CD4-positive, alpha-beta T cell treated with Interleukin-21 for 1 hour (primary cell): ENCODE measurements around the gene TACC3.

Source experiments
- DNase-seq: peaks from one replicate; pipeline ENCODE4 v3.0.0-alpha.2; 2020

The TACC3 gene

DNA sequence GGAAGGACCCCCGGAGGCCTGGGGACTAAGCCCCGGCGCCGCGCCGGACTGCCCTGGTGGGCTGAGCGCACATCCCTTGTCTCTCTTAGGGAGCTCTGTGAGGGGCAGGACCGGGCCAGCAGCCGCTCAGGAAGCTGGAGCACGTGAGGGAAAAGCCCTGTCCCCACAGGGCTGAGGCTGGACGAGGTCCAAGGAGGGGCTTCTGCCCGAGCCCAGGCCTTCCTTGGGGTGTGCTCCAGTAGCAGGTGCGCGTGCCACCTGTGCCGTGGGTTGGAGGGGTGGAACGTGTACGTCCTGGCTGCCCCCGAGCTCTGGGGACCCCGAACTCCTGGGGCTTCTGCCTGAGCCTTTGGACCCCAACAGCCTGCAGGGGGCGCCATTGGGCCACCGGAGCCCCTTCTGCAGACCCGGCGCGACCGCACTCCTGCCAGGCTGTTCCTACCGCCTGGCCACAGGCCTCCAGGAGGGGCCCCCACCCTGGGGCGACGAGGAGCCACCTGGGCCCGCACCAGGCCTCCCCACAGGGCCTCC is 27.2 kb downstream of the TACC3 start:
- DNase-seq: peak; percentile 74

DNA sequence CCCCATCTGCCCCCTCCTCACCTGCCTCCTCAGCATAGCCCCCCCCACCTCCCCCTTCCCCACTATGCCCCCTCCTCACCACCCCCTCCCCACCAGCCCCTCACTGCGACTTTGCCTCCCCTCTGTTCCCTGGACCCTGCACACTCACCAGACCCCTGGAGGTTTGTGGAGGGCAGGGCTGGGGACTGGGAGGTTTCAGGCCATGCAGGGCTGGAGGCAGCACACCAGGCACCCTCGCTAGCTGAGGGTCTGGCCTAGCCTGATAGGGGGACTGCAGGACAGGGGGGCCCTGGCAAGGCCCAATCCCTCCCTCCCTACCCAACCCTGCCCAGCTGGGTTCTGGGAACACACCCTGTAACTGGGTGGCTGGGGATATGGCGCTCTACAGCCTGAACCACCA is 28.0 kb downstream of the TACC3 start:
- no peak for DNase-seq

DNA sequence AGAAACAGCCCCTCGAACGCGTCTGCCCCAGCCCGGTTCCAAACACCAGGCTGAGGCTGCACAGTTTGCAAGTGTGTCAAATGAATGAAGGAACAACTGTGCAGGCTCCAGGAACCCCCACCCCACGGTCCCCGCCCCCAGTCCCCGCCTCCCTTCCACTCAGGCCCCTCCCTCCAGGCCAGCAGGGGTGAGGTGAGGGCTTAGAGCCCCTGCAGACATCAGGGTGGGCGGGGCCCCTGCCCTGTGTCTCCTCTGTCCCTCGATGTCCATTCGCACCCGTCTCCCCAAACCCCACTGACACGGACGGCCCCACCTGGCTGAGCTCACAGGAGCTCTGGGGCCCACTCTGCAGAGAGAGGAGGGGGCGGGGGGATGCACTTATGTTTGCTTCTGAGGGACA is 28.5 kb downstream of the TACC3 start:
- no peak for DNase-seq

DNA sequence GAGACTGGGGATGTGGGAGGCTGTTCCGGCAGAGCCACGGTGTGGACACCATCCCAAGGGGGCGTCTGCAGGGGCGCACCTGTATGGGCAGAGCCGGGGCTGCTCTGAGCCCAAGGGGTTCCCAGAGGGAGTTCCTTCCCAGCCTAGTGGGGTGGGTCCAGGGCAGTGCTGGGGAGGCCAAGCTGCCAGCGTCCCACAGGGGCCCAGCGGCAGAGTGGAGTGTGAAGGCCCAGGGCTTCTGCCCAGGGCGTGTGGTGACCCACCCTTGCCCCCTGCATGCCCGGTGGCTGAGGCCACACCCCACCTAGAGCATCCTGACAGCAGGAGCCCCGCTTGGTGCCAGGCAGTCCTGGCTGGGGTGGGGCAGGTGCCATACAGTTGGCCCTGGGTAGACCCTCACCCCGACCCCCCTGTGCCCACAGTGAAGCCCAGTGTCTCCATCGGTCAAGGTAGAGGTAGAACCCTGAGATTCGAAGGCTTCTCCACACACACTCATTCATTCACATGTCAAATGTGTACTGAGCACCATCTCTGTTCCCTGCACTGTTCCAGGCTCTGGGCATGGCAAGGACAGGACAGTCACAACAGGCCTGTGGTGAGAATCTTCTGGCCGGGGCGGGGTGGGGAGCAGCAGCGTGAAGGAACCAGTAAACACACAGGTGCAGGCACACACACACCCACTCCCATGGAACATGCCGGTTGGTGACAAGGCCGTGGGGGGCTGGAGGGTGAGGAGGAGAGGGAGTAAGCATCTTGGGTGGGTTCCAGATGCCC is 29.2 kb downstream of the TACC3 start:
- DNase-seq: no peak

DNA sequence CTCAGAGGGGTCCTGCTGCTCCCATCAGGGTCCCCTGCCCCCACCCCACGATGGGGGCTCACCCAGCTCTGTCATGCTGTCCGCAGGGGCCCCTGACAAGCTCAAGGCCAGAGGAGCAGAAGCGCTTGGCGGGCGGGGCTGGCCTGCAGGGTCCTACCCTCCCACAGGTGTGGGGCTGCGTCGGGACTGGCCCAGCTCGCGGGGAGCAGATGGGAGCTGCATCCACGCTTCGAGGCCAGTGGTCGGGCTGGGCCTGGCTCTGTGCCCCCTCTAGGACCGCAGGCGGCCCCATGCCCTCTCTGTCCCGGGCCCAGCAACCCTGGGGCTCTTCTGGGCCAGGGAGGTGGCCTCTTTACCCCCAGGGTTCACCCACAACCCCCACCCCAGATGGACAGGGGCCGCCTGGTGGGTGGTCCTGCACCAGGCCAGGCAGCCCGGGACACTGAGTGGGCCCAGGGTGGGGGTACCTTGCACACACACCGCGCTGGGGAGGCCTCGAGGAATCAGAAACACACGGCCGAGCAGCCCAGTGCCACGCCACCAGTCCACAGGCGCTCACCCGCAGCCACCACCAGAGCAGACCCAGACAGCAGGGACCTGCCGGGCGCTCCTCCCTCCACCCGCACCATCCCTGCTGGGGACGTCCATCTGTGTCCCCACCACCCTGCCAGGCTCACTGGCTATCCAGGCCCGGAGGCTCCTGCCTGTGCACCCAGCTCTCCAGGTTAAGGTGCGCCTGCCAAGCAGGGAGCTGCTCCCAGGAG is 30.0 kb downstream of the TACC3 start:
- DNase-seq: no peak

DNA sequence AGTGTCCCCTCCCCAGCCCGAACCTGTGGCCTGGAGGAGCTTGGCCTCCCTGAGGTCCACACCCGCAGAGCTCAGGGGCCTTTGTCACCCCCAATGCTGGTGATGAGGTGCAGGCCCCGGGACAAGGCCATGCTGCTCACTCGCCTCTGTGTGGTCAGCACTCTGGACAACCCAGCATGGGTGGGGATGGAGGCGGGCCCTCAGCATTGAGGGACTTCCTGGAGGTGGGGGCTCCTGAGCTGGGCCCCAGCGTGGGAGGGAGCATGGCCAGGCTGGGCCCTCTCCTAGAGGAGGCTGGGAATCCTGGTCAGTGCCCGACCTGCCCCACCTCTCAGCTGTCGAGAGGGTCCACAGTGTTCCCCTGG is 30.6 kb downstream of the TACC3 start:
- DNase-seq: no peak

DNA sequence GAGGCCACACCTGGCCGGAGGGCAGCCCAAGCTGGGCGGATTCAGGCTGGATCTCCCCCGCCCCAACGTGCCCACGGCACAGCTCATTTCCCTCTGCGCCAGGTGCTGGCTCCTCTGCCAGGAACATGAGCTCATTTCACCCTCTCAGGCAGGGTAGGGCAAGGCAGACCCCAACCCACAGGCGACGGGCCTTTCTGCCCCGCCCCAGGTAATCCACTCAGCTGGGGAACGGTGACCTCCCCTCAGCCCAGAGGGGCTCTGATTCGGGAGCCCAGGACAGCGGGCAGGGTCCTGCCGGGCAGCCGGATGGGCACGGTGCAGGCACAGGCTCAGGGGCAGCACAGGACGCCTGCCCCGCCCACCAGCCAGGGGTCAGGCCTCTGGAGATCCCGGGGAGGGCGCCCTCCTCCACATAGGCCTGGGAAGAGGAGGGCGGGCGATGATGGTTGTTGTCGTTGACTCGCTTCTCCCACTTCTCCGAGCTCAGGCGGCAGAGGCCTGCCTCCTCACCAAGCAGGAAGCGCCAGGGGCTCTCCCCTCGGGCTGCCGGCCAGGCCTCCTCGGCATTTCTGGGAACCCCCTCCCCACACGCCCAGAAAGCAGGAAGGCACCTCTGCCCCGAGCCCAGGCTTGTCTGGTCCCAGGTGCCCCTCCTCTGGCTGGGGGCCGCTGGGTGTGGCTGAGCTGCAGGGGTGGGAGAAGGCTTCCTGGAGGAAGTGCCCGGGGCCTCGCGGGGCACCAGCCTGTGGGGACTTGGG is 31.1 kb downstream of the TACC3 start:
- peak; percentile 23 for DNase-seq

DNA sequence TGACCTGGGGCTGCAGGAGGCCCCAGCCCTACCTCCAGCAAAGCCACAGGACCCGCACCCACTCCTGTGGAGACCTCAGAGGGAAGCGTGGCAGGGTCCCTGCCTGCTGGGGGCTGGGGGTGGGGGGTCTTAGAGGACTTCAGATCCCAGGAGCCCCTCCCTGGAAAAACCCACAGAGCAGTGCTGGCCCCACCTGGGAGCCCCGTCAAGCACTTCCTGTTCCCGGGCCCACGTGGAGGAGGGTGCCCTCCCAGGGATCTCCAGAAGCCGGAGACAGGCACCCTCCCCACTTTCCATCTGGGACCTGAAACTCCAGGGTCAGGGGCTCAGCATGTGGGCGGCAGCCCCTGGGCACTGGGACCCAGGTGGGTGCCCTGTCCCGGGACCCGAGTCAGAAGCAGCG is 32.0 kb downstream of the TACC3 start:
- no peak for DNase-seq

DNA sequence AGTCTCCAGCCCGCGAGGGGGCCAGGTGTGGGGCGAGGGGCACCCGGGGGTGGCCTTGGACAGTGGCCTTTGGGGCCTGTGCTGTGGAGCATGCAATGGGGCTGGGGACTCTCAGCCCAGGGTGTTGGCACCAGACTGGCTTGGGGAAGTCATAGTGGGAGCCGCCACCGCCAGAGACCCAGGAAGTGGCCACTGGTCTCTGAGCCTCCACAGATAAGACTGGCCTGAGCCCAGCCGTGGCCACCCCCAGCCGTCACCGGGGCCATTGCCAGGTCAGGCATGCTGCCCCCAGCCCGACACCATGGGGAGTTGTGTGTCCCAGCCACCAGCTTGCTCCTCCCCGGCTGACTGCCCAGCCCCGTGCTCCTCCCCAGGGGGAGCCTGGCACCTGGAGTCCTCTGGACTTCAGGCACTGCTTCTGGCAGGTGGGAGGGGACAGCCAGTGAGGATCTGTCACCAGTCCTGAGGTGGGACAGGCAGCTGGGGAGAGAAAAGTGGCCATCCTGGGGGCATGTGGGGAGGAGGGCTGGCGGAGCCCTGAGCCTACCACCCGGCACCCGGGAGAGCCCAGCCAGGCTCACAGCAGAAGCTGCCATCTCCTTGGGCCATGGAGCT is 32.5 kb downstream of the TACC3 start:
- DNase-seq: no peak

DNA sequence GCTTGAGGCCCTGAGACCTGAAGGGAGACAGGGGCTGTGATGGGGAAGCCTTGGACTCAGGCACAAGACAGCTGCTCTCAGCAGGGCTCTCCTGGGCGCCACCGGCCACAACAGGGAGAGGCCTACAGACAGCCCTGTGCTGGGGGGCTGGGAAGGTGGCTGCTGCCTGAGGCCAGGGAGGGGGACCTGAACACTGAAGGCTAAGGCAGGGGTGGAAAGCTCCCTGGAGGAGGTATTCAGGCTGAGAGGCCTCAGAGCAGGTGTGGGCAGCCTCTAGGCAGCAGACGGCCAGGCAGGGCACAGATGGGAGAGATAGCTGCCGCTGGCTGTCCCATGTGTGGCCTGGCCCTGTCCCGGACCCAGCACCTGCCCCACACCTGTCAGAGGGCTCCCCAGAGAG is 33.0 kb downstream of the TACC3 start:
- no peak for DNase-seq

DNA sequence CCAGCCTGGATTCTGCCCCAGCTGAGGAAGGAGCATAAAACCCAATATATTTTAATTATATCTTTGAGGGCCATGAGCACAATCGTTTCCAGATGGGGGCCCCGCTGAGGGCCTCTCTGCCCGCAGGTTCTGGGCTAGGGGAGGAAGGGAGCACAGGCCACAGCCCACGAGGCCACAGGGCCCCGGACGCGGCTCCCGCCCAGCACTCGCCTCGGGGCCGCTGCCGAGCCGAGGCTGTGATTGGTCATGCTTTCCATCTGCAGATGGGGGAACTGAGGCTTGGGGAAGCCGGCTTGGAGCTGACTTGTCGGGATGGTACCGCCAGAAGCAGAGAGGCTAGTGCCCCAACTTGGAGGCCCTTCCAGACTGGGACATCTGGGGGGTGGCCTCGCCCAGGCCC is 34.0 kb downstream of the TACC3 start:
- DNase-seq: no peak

DNA sequence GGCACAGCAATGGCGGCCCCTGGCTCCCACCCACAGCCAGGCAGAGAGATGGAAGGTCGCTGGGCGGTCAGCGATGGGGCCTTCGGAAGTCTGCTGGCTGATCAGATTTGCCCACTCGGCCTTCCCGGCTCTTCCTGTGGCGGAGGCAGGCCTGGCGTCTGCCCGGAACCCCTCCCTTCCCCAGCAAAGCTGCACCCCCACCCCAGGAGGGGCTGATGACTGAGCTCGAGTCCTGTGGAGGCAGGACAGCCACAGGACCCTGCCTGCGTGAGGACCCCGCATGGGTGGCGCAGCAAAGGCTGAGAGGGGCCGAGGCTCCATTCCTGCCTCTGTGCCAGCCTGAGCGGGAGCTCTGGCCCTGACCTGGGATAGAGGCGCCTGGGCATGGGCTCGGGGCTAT is 34.8 kb downstream of the TACC3 start:
- no peak for DNase-seq

DNA sequence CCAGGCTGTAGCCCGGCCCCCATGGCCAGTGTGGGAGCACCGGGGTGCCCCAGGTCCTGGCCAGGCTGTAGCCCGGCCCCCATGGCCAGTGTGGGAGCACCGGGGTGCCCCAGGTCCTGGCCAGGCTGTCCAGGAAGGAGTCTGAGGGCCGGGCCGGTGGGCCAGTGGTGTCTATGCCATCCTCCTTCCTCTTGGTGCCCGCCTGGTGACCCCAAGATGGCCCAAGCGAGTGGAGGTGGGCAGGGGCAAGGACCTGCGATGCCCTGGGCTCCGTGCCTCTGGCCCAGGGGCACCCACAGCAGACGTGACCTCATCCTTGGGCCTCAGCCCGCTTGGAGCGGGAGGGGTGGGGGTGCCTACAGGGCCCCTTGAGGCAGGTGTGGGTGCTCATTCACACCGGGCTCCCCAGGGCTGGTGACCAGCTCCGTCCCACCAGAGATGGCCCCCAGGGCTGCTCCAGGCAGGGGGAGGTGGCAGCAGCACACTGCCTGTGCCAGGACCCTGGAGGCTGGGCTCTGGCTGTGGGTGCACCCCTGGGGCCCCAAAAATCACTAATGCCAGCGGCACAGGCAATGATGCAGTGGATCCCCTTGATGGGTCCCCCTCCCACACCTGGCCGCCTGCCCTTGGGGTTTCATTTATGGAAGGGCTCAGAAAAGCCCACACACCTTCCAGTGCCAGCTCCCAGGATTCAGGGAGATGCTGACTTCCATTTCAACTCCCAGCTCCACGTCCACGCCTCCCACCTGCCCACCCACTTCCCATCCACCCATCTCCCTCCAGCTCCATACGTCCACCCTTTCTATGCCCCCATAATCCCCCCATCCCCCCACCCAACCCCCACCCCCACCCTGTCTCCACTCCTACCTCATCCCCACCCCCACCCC is 35.8 kb downstream of the TACC3 start:
- DNase-seq: no peak

DNA sequence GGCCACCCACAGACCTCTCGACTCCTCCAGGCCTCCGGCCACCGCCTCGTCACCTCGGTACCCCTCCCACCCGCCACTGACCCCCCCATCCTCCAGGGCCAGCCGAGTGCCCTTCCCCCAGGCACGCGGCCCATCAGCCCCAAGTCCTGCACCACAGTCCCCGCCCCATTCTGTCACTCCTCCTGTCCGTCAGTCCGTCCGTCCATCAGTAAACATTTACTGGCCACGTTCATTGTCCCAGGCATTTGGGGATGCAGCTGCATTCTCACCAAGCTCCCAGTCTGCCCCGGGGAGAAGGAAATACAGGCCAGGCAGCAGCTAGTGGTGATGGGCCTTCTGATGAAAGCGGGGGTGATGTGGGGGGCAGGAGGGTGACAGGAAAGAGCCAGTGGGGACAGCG is 36.5 kb downstream of the TACC3 start:
- no peak for DNase-seq

DNA sequence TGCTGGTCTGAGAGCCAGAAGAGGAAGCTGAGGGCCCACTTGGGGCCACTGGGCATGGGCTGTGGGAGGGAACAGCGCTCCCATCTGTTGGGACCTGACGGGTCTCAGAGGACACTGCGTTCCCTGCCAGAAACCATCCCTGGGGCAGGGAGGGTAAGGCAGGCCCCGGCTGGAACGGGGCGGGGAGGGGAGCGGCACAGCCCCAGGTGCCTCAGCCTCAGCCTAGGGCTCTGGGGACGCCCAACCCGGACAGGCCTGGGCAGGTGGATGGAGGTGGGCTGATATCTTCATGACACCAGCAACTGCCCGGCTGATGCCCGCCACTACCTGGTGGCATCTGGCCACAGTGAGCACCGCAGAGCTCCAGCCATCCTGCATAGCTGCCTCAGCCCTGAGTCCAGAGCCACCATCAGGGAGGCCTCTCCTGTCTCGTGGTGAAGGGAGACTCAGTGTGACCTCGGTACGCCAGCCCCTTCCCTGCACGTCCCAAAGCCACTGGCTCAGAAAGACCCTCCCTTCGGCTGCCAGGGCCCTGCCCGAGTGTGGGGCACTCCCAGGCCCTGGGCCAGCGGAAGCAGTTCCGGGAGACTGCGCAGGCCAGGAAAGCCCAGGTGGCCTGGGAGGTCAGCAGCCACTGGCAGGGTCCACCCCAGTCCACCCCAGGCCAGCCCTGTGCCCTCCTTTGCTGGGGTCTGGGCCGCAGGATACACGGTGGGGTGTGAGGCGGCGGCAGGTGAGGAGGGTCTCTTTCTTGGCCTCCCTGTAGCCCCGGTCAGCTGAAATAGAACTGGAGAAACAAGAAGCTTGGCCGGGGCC is 37.2 kb downstream of the TACC3 start:
- DNase-seq: no peak

DNA sequence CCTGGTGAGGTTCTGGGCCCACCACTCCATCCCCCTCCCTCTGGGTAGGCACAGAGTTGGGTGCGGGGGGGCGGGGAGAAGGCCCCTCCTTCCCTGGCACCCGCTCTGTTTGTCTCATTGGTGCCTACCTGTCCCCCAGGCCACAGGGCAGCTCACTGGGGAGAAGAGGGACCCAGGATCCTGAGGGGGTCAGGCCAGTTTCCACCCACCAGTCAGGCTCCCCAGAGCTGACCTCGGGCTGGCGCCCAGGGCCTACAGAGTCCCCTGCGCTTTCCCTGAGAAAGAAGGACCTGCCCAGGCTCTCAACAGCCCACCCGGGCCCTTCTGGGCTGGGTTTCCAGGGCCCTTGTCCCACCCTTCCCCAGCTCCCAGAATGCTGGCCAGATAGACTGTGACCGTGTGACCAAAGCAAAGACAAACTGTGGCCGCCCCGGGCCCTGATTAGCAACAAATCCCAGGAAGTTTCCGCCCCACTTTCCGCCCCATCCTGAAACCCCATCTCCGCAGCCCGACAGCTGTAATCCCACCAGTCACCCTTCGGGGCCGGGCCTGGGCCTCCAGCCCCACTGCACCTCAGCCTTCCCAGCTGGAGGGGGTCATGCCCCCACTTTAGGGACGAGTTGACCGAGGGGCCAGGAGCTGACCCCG is 38.0 kb downstream of the TACC3 start:
- DNase-seq: no peak

DNA sequence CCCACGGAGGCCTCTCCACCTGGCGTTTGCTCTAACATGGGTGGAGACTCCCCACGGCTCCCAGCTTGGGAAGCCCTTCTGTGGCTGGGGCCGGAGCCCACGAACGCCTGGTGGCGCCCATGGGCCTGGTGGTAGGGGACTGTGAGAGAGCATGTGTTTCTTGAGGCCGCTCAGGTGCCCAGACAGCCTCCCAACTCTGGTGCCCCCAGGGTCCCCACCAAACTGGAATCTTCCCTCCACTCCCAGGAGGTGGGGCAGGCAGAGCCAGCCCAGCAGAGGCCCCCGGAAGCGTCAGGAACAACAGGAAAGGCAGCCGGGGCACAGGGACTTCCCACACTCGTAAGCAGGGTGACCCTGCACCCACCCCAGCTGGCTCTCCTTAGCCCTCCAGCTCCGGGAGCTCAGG is 38.5 kb downstream of the TACC3 start:
- no peak for DNase-seq

DNA sequence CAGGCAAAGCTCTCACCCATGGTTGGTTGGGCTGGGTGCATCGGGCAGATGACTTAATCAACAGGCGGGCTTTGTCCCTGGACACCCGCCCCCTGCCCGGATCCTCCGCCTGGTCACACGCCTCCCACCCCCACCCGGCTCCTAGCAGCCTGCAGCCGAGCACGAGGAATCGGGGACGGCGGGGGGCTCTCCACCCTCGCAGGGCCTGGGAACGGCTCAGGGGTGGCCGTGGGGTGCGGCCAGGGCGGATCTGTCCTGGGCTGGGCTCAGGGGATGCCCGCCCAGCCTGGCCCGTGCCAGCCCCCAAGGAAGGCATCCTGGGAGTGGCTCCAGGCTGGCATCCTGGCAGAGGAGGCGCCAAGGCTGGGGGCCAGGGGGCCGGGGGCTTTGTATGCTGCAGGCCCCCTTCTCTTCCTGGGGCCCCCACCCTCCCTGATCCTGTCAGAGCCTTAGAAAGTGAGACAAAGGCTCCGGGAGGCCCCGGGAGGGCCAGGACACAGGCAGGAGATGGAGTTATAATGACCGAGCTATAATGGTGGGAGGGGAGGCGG is 39.3 kb downstream of the TACC3 start:
- DNase-seq: no peak

DNA sequence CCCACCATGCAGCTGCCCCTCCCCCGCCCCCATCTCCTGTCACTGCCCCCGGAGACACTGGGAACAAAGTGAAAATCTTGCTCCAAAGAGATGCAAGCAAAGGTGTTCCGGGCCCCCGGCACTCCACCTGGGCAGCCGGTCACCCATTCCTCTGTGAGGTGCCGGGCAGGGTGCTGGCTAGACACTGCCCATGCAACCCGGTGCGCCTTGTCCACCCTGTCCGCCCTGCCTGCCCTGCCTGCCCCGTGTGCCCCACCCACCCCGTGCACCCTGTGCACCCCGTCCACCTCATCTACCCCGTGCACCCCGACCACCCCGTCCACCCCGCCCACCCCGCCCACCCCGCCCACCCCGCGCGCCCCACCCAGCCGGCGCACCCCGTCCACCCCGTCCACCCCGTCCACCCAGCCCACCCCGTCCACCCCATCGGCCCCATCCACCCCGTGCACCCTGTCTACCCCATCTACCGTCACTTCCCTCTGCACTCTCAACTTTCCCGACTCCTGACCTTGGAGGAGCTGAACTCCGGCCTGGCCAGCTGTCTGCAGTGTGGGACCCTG is 39.9 kb downstream of the TACC3 start:
- DNase-seq: no peak
